HG02938 (cell line): ENCODE results near the gene SLC25A44.

ENCODE experiments used
- ATAC-seq: cut with Tn5 transposase; IDR thresholded peaks from one replicate; pipeline ENCODE4 v1.9.1; 2021; ENCODE audit warnings: mild to moderate bottlenecking, moderate library complexity; ENCODE audit not compliant: unreplicated experiment

The SLC25A44 gene

GRCh38 chr1:156233426-156234127, 39.7 kb downstream of the SLC25A44 start:
- ATAC-seq = no peak

GRCh38 chr1:156236164-156236563, 42.3 kb downstream of the SLC25A44 start:
- no peak for ATAC-seq

- no peak for ATAC-seq
These were observed 44.3 kb downstream of the SLC25A44 start for GRCh38 chr1:156238248-156238647.

GRCh38 chr1:156241311-156241811, 47.5 kb downstream of the SLC25A44 start:
- no peak for ATAC-seq

GRCh38 chr1:156241926-156242325, 48.0 kb downstream of the SLC25A44 start, which contains the start of gene BGLAP:
Gene BGLAP (plus strand): TSS chr1:156242184. CDS start chr1:156242232, 48 bp downstream.
- ATAC-seq = no peak

- ATAC-seq = no peak
These were observed 48.8 kb downstream of the SLC25A44 start for GRCh38 chr1:156242738-156243137.

GRCh38 chr1:156244126-156244525, 50.2 kb downstream of the SLC25A44 start:
- no peak for ATAC-seq

- no peak for ATAC-seq
These were observed 50.8 kb downstream of the SLC25A44 start for GRCh38 chr1:156244712-156245111.

GRCh38 chr1:156245451-156246232, 51.7 kb downstream of the SLC25A44 start:
- ATAC-seq = no peak

GRCh38 chr1:156246241-156246780, 52.4 kb downstream of the SLC25A44 start:
- no peak for ATAC-seq

- no peak for ATAC-seq
These were observed 53.0 kb downstream of the SLC25A44 start for GRCh38 chr1:156246781-156247459.

GRCh38 chr1:156247460-156248322, 53.8 kb downstream of the SLC25A44 start, which contains the start of gene PAQR6:
Gene PAQR6 (minus strand): TSS chr1:156248056. CDS start chr1:156246731, 1,325 bp downstream.
- no peak for ATAC-seq

- no peak for ATAC-seq
These were observed 54.4 kb downstream of the SLC25A44 start for GRCh38 chr1:156248323-156248683.

- no peak for ATAC-seq
These were observed 55.7 kb downstream of the SLC25A44 start for GRCh38 chr1:156249593-156249992.

- ATAC-seq = no peak
These were observed 57.6 kb downstream of the SLC25A44 start for GRCh38 chr1:156251527-156251926.

GRCh38 chr1:156253634-156254033, 59.7 kb downstream of the SLC25A44 start:
- ATAC-seq = no peak

GRCh38 chr1:156257711-156258110, 63.8 kb downstream of the SLC25A44 start:
- no peak for ATAC-seq

GRCh38 chr1:156258859-156259258, 65.0 kb downstream of the SLC25A44 start:
- no peak for ATAC-seq

- ATAC-seq = no peak
These were observed 65.9 kb downstream of the SLC25A44 start for GRCh38 chr1:156259805-156260204.

- ATAC-seq = no peak
These were observed 67.0 kb downstream of the SLC25A44 start for GRCh38 chr1:156260896-156261295.
